ENCODE measurements around the gene CAB39L. TPM values are rescaled to one million over a fixed set of nuclear protein-coding genes. Genes with fewer than 3 reads are reported as not detected.

Gene CAB39L
- total and polyA plus RNA-seq, 2 of the 13 experiments (the other 11 are each of a cell fraction or from before 2014, with no cell fraction given): 3.1 to 6.1 TPM

- TF ChIP-seq MYPOP (CRISPR knock-in tag; IDR thresholded peaks at IDR 0.05): peak; percentile 89; the same call in 1 of the 2 replicates
- no peak for TF ChIP-seq TMF1 (CRISPR knock-in tag; IDR thresholded peaks at IDR 0.05; ENCODE audit: low read depth)
- peak; percentile 44; the same call in 1 of the 2 replicates for TF ChIP-seq ZFP36L1 (CRISPR knock-in tag; IDR thresholded peaks at IDR 0.05)
- TF ChIP-seq ZNF788 (CRISPR knock-in tag; IDR thresholded peaks at IDR 0.05; ENCODE audit: borderline replicate concordance): peak; percentile 59; the same call in 1 of the 2 replicates
- 0 out of 2 replicates have a peak, but pooled peaks have one; percentile 71 for TF ChIP-seq GZF1 (CRISPR knock-in tag; IDR thresholded peaks at IDR 0.05)
- peak; percentile 4 for TF ChIP-seq RARA (CRISPR knock-in tag; IDR thresholded peaks at IDR 0.05)
- TF ChIP-seq MXD1 (CRISPR knock-in tag; IDR thresholded peaks at IDR 0.05): no peak; the same call in 1 of the 2 replicates
- TF ChIP-seq SETDB1 (CRISPR knock-in tag; IDR thresholded peaks at IDR 0.05; ENCODE audit: borderline replicate concordance): no peak
- no peak for TF ChIP-seq ATF7-NPFF (CRISPR knock-in tag; IDR thresholded peaks at IDR 0.05; ENCODE audit: low read depth)
- TF ChIP-seq ZBTB34 (CRISPR knock-in tag; IDR thresholded peaks at IDR 0.05): peak; percentile 72; the same call in 1 of the 2 replicates
- TF ChIP-seq ELF3 (CRISPR knock-in tag; IDR thresholded peaks at IDR 0.05): no peak; the same call in 1 of the 2 replicates
- TF ChIP-seq SKIL (CRISPR knock-in tag; IDR thresholded peaks at IDR 0.05; ENCODE audit: borderline replicate concordance): no peak
- no peak for TF ChIP-seq ZFP62 (CRISPR knock-in tag; IDR thresholded peaks at IDR 0.05)
- TF ChIP-seq NFATC3 (CRISPR knock-in tag; IDR thresholded peaks at IDR 0.05): no peak
- TF ChIP-seq ELF1 (CRISPR knock-in tag; IDR thresholded peaks at IDR 0.05): peak; percentile 63
- no peak for TF ChIP-seq ZMYM3 (CRISPR knock-in tag; IDR thresholded peaks at IDR 0.05)
- TF ChIP-seq PHF8 (CRISPR knock-in tag; IDR thresholded peaks at IDR 0.05): peak; percentile 69
- no peak for TF ChIP-seq SMARCC2 (IDR thresholded peaks at IDR 0.05)
- TF ChIP-seq FOXC1 (CRISPR knock-in tag; IDR thresholded peaks at IDR 0.05; ENCODE audit: borderline replicate concordance): no peak; the same call in 1 of the 2 replicates
- peak; percentile 54; the same call in 1 of the 2 replicates for TF ChIP-seq ZHX1 (CRISPR knock-in tag; IDR thresholded peaks at IDR 0.05; ENCODE audit: low read depth)
These were observed at the start of gene CAB39L, which contains the start of gene SETDB2 (continued) for GRCh38 chr13:49443704-49444523.

Measured in HepG2 (cell line).